Osteocyte (in vitro differentiated cells): Measurements from ENCODE around the gene METTL26. TPM values are rescaled to one million over a fixed set of nuclear protein-coding genes. Genes with fewer than 3 reads are reported as not detected.
A peak's percentile ranks its signal among the peaks of the same experiment; 100 is the strongest.

Experiments
- DNase-seq: peaks from one replicate; pipeline ENCODE4 v3.0.0; 2021; ENCODE audit warnings: mixed read lengths; ENCODE audit not compliant: unreplicated experiment; ENCODE audit errors: extremely low spot score
- H3K27ac Mint-ChIP-seq: one replicate; pipeline ENCODE4 v1.8.0; 2021; ENCODE audit warnings: mild to moderate bottlenecking, mixed read lengths; ENCODE audit not compliant: unreplicated experiment
- H3K27me3 Mint-ChIP-seq: one replicate; pipeline ENCODE4 v1.8.0; 2021; ENCODE audit warnings: mixed read lengths; ENCODE audit not compliant: unreplicated experiment
- H3K36me3 Mint-ChIP-seq: one replicate; pipeline ENCODE4 v1.8.0; 2021; ENCODE audit warnings: mixed read lengths; ENCODE audit not compliant: unreplicated experiment
- H3K4me1 Mint-ChIP-seq: one replicate; pipeline ENCODE4 v1.8.0; 2021; ENCODE audit warnings: mixed read lengths; ENCODE audit not compliant: unreplicated experiment
- H3K4me3 Mint-ChIP-seq: one replicate; pipeline ENCODE4 v1.8.0; 2021; ENCODE audit warnings: mild to moderate bottlenecking, moderate library complexity, mixed read lengths; ENCODE audit not compliant: unreplicated experiment
- H3K9me3 Mint-ChIP-seq: one replicate; pipeline ENCODE4 v1.8.0; 2021; ENCODE audit warnings: mixed read lengths; ENCODE audit not compliant: unreplicated experiment
- CTCF ChIP-seq: fragments of 200-600 bp; sonication (generic); IDR thresholded peaks from 2 replicates; pipeline ENCODE4 v1.5.0; 2021; ENCODE audit warnings: antibody characterized with exemption, mild to moderate bottlenecking, moderate library complexity
- long read RNA-seq: library from polyadenylated mRNA; unstranded; transcript quantifications from one replicate; pipeline ENCODE4 v2.0.0, GENCODE V29; 2021
- total RNA-seq: library from RNA; stranded (reverse); gene quantifications from 2 replicates; pipeline ENCODE4 v1.2.1, GENCODE V29; 2021

The METTL26 gene
- 58.2 and 69.8 TPM in 2 replicates for total RNA-seq
- long read RNA-seq, partial matches to known transcripts = 0 of 2 reads
- long read RNA-seq, other reads (novel, unspliced or antisense) = 1 of 2 reads

- H3K4me1 Mint-ChIP-seq = peaks cover 7% of the 10 kb centered on the region
- peak; percentile 97 for DNase-seq
- peak within 1 kb of the TSS; percentile 91 for H3K4me3 Mint-ChIP-seq
- H3K27ac Mint-ChIP-seq = peak within 1 kb of the TSS; percentile 98
- no peaks in the 10 kb centered on the region for H3K27me3 Mint-ChIP-seq
- H3K9me3 Mint-ChIP-seq = no peaks in the 10 kb centered on the region
- TF ChIP-seq CTCF = no peak
- no peaks in the 10 kb centered on the region for H3K36me3 Mint-ChIP-seq
Measured at GRCh38 chr16:636206-637080, at the start of gene METTL26. Gene METTL26, minus strand, starts transcription at chr16:636305. Its CDS starts 15 bp downstream, at chr16:636290.

GRCh38 chr16:684961-685696 is 49.0 kb upstream of the METTL26 start:
- Mint-ChIP-seq H3K27ac (no peak overlapping the region), H3K4me3 (no peak overlapping the region), H3K9me3 (no peaks in the 10 kb centered on the region), H3K27me3 (no peaks in the 10 kb centered on the region), H3K36me3 (peaks cover 14% of the 10 kb centered on the region), H3K4me1 (peaks cover 32% of the 10 kb centered on the region)
- no peak for TF ChIP-seq CTCF
- no peak for DNase-seq

- Mint-ChIP-seq H3K27me3 (no peaks in the 10 kb centered on the region), H3K4me1 (peaks cover 26% of the 10 kb centered on the region), H3K27ac (peak within 1 kb of the TSS; percentile 75), H3K36me3 (peaks cover 14% of the 10 kb centered on the region), H3K4me3 (peak within 1 kb of the TSS; percentile 71), H3K9me3 (no peaks in the 10 kb centered on the region)
- no peak for TF ChIP-seq CTCF
- DNase-seq = peak; percentile 98
Measured at GRCh38 chr16:684071-684794, 48.1 kb upstream of the METTL26 start, which contains the start of gene JMJD8. Gene JMJD8, minus strand, starts transcription at chr16:684334. Its CDS starts 15 bp downstream, at chr16:684319.

- DNase-seq = no peak
- no peak for TF ChIP-seq CTCF
- Mint-ChIP-seq H3K4me1 (peaks cover 23% of the 10 kb centered on the region), H3K27me3 (no peaks in the 10 kb centered on the region), H3K9me3 (no peaks in the 10 kb centered on the region), H3K4me3 (peak overlapping the region; percentile 71), H3K27ac (peak overlapping the region; percentile 41), H3K36me3 (peaks cover 14% of the 10 kb centered on the region)
Measured at GRCh38 chr16:683396-684070, 47.4 kb upstream of the METTL26 start.
